VCaP (cell line): ENCODE measurements around the gene XPR1.

Source experiments
- H3K27ac ChIP-seq: fragments of 450-650 bp; 2 replicates; pipeline ENCODE4 v1.5.1; 2017
- CTCF ChIP-seq: fragments of 450-650 bp; conservative IDR thresholded peaks from 2 replicates; pipeline ENCODE4 v1.5.1; 2017; ENCODE audit warnings: mild to moderate bottlenecking, moderate library complexity

Gene XPR1

DNA sequence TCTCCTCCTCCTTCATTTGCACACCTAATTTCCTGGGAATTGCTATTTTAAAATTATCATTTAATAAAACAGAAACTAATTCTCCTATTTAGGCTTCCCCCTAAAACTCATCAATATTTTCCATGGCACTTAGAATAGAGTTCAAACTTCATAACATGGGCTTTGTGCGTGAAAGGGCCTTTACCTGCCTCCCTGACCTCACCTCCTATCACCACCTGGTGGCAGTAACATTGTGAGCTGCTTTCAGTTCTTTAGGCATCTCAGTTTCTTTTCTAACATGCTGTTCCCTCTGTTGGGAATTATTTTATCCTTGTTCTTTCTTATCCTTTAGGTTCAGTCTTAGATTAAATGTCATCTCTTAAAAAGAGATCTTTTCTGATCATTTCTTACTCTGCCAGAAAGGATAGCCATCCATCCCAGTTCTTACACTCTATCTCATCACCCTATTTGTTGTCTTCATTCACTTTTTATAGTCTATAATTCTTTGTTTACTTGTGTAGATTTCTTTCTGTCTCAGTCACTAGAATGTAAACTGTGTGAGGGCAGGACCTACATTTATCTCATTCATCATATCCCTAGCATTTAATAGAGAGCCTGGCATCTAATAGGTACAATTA lies 147.1 kb downstream of the XPR1 start:
- TF ChIP-seq CTCF, result peak; percentile 81
- H3K27ac ChIP-seq, result no peak overlapping the region

- TF ChIP-seq CTCF, result no peak
- no peak overlapping the region for H3K27ac ChIP-seq
Measured at GRCh38 chr1:180779584-180779983, 147.8 kb downstream of the XPR1 start.

DNA sequence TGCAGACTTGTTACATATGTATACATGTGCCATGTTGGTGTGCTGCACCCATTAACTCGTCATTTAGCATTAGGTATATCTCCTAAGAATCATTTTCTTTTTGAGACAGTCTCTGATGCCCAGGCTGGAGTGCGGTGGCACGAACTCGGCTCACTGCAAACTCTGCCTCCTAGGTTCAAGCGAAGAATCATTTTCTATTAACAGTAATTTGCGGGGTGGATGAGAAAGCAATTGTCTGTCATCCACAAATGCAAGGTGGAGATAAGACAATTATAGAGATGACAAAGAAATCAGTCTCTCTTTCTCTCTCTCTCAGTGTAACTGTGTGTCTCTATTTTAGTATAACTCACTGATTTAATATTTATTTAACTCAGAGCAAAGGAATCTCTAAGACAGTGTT lies 149.9 kb downstream of the XPR1 start:
- no peak overlapping the region for H3K27ac ChIP-seq
- TF ChIP-seq CTCF, result no peak

GRCh38 chr1:180785291-180785690 lies 153.5 kb downstream of the XPR1 start:
- no peak overlapping the region for H3K27ac ChIP-seq
- no peak for TF ChIP-seq CTCF

DNA sequence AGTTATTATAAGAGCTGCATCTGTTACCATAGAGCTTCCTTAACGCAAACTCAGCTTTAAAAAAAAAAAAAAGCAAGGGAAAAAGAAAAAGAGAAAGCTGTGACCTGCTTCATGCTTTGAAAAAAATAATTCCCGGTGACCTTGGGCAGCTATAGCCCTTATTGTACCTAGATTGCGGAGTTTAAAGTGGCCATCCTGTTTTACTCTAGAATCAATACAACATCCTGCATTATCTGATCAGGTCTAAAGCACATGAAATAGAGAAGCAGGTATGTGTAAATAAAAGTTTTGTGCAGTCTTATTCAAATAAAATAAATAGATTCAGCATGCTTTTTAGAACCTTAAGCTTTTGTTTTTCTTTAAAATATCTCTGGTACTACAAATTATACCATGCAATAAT lies 154.1 kb downstream of the XPR1 start:
- no peak overlapping the region for H3K27ac ChIP-seq
- TF ChIP-seq CTCF, result no peak

- no peak overlapping the region for H3K27ac ChIP-seq
- no peak for TF ChIP-seq CTCF
Measured at GRCh38 chr1:180786624-180787023, 154.8 kb downstream of the XPR1 start.

DNA sequence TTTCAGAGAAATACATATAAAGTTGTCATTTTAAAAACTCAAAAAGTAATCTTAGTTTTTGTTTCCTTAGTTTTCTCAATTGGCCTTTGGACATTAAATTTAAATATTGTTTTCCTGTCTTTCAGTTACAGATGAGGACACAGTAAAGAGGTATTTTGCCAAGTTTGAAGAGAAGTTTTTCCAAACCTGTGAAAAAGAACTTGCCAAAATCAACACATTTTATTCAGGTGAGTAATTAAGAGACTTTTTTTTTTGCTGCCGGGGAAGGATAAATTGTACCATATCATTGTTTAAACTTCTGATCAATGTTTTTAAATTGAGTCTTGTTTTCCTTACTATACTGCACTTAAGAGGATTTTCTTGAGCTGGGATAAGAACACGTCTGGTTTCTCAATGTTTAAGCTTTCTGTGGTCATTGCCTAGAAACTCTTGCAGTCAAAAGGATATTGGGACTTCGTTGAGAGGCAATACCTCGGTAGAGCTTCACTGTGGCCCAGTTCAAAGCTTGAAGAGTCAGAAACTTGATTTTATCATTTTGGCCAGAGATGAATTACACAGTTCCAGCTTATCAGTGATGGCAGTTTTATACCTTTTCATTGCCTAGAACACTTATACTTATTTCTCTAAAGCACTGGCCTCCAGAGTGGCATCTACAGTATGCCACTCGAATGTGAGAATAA lies 155.9 kb downstream of the XPR1 start:
- TF ChIP-seq CTCF, result no peak
- no peak overlapping the region for H3K27ac ChIP-seq
